K562 (cell line): ENCODE results near the gene MXI1.

Experiments used
- MITF ChIP-seq: IDR thresholded peaks from 2 replicates; pipeline ENCODE4 v1.6.1; 2014; ENCODE audit warnings: antibody characterized with exemption
- MTA3 ChIP-seq: fragments of 450-650 bp; formaldehyde crosslinking; IDR thresholded peaks from 2 replicates; pipeline ENCODE4 v1.6.1; 2017; ENCODE audit warnings: mild to moderate bottlenecking, borderline replicate concordance
- NFYB ChIP-seq: IDR thresholded peaks from 2 replicates; pipeline ENCODE4 v1.6.1; 2011; ENCODE audit warnings: mild to moderate bottlenecking, moderate library complexity; ENCODE audit not compliant: insufficient read length; ENCODE audit errors: extremely low read depth
- POLR2AphosphoS2 ChIP-seq: IDR thresholded peaks from 2 replicates; pipeline ENCODE4 v1.6.1; 2012; ENCODE audit warnings: low read length, improper control_type of control experiment
- SPI1 ChIP-seq: IDR thresholded peaks from 2 replicates; pipeline ENCODE4 v1.6.1; 2011; ENCODE audit warnings: low read depth, low read length, control low read depth, borderline replicate concordance
- STAG1 ChIP-seq: sonication (generic); formaldehyde crosslinking; IDR thresholded peaks from 2 replicates; pipeline ENCODE4 v1.5.0; 2020; ENCODE audit warnings: missing genetic modification reagents, borderline replicate concordance
- ZNF146 ChIP-seq: IDR thresholded peaks from one replicate; pipeline ENCODE4 v1.6.1; 2018; ENCODE audit warnings: missing compliant biosample characterization; ENCODE audit not compliant: unreplicated experiment
- ZNF398 ChIP-seq: fragments of 250-450 bp; sonication (Bioruptor Pico); IDR thresholded peaks from 2 replicates; pipeline ENCODE4 v1.8.0; 2021; ENCODE audit warnings: moderate library complexity, mild to moderate bottlenecking, inconsistent platforms
- ZNF512 ChIP-seq: IDR thresholded peaks from 2 replicates; pipeline ENCODE4 v1.6.1; 2016; ENCODE audit warnings: missing genetic modification characterization, missing compliant biosample characterization

- no peak for TF ChIP-seq STAG1 (CRISPR knock-in tag)
- TF ChIP-seq ZNF146 (CRISPR knock-in tag), result no peak
- TF ChIP-seq MITF, result no peak
- no peak for TF ChIP-seq POLR2AphosphoS2
- TF ChIP-seq SPI1, result no peak
- TF ChIP-seq ZNF512 (tag), result no peak
- no peak for TF ChIP-seq ZNF398 (CRISPR knock-in tag)
- no peak for TF ChIP-seq NFYB
- TF ChIP-seq MTA3, result no peak
Observed at GRCh38 chr10:110160081-110160480, 47.3 kb upstream of the MXI1 start.
